ENCODE measurements around the gene DCUN1D3.

DNA sequence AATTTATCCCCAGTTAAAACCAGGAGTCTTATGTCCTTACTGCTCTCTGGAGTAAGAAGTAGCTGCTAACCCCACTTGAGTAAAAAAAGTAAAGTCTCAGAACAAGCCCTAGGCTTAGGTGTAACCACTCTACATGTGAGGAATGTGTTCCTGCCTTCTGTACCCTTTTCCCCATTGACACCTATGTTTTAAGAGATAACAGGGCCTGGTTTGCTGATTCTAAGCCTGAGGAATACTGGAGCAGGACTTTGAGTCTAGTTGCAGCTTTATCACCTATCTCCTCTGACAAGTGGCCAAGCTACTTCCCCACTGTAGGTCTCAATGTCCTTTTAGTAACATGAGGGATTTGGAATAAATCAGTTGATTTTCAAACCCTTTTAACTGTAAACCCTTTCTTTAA, 53.6 kb downstream of the DCUN1D3 start:
- TF ChIP-seq, protein P1, sequence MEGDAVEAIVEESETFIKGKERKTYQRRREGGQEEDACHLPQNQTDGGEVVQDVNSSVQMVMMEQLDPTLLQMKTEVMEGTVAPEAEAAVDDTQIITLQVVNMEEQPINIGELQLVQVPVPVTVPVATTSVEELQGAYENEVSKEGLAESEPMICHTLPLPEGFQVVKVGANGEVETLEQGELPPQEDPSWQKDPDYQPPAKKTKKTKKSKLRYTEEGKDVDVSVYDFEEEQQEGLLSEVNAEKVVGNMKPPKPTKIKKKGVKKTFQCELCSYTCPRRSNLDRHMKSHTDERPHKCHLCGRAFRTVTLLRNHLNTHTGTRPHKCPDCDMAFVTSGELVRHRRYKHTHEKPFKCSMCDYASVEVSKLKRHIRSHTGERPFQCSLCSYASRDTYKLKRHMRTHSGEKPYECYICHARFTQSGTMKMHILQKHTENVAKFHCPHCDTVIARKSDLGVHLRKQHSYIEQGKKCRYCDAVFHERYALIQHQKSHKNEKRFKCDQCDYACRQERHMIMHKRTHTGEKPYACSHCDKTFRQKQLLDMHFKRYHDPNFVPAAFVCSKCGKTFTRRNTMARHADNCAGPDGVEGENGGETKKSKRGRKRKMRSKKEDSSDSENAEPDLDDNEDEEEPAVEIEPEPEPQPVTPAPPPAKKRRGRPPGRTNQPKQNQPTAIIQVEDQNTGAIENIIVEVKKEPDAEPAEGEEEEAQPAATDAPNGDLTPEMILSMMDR (IDR thresholded peaks at IDR 0.05; ENCODE audit: low read depth, low read length) = no peak
- no peak for TF ChIP-seq POLR2A (IDR thresholded peaks at IDR 0.05; ENCODE audit: extremely low read depth, insufficient read length)
- TF ChIP-seq, protein P2, sequence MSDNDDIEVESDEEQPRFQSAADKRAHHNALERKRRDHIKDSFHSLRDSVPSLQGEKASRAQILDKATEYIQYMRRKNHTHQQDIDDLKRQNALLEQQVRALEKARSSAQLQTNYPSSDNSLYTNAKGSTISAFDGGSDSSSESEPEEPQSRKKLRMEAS (IDR thresholded peaks at IDR 0.05; ENCODE audit: low read depth, low read length) = no peak
